NOMO-1 treated with dmso at 0.1 percent for 144 hours (cell line): ENCODE measurements around the gene OR4K17.
"Not testable (repeated sequence)": the region's sequence is repeated elsewhere in the genome, so short reads cannot be mapped to it uniquely, and the experiment has no call there.

Experiments
- DNase-seq: peaks from one replicate; lab custom pipeline; 2025; ENCODE audit not compliant: unreplicated experiment; lab: John Stamatoyannopoulos, UW

Gene OR4K17, protein sequence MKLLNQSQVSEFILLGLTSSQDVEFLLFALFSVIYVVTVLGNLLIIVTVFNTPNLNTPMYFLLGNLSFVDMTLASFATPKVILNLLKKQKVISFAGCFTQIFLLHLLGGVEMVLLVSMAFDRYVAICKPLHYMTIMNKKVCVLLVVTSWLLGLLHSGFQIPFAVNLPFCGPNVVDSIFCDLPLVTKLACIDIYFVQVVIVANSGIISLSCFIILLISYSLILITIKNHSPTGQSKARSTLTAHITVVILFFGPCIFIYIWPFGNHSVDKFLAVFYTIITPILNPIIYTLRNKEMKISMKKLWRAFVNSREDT

DNA sequence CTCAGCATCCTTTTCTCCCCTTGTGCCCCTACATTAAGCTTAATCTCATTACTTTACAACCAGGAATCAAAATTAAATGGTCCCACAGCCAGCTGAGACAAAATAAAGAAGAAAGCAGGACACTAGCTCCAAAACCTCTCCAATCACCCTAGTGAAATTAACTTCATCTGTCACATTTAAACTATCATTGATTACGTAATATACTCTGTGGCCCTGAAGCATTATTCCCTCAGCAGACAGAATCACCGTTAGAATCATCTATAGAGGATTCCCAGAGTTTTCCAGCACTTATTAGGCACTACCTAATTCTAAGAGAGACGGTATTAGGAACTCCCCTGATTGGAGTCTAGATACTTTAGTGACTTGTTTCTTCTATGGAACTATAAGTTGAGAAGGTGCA, at the start of gene OR4K17:
TSS of gene OR4K17 (plus strand) at position 302 of the 400 bp plus-strand sequence. CDS start 6,761 bp downstream, outside the sequence.
- DNase-seq: no peak

DNA sequence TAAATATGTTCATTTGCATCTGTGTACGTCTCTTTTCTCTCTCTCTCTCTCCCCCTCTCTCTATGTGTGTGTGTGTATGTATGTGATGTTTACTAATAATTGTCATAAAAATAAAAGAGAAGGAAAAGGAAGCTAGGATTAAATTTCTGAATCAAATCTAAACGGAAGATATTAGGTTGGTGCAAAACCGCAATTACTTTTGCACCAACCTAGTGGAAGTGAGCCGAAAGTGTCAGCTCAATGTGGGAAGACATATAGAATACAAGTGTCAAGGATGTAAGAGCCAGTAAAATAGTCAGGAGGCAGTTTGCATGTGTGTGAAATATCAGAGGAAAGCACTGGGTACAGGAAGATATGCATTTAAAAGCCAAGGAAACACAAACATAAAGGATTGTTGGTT, 18.5 kb upstream of the OR4K17 start:
- no peak for DNase-seq

DNA sequence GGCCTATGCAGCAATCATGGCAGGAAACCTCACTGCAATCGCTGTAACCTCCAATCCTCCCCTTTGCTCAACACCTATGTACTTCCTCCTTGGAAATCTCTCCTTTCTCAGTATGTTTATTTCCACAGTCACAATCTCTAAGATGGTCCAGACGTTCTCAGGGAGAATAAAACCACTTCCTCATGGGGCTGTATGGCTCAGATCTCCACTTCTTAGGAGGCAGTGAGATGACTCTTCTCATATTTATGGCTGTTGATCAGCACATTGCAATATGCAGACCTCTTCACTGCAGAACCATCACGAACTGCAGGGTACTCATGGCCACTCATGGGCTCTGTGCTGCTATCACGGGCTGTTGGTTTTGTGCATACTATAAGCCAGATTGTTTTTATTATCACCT, 17.1 kb upstream of the OR4K17 start:
- peak; percentile 71 for DNase-seq

DNA sequence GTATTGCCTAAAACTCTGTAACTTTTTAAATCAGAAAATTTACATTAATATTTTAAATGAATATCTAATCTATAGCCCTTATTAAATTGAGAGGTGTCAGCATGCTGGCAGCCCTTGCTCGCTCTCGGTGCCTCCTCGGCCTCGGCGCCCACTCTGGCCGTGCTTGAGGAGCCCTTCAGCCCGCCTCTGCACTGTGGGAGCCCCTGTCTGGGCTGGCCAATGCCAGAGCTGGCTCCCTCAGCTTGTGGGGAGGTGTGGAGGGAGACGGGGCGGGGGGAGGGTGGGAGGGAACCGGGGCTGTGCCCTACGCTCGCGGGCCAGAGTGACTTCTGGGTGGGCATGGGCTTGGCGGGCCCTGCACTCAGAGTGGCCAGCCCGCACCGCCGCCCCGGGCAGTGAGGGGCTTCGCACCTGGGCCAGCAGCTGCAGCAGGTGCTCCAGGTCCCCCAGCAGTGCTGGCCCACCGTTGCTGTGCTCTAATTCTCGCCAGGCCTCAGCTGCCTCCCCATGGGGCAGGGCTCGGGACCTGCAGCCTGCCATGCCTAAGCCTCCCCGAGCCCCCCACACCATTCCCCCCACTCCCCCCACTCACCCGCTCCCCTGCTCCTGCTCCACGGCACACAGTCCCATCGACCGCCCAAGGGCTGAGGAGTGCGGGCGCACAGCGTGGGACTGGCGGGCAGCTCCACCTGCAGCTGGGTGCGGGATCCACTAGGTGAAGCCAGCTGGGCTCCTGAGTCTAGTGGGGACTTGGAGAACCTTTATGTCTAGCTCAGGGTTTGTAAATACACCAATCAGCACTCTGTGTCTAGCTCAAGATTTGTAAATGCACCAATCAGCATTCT, 11.4 kb upstream of the OR4K17 start:
- not testable (repeated sequence) for DNase-seq

DNA sequence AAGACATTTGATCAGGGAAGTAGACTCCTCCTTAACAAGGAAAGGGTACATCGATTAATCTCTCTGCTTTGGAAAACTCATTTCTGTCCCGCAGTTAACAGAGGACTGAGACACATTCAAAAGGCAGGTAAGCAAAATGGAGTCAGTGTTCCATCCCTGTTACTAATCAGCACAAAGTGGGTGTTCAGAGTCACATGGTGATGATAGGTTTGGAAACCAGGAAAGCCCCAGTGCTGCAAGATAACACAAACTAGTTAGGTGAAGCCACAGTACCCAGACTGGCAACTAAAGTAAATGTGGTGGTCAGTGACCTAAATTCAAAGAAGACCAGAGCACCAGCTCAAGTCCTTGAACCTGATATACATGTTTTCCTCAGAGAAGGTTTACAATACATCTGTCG, 1.8 kb downstream of the OR4K17 start:
- DNase-seq: no peak

DNA sequence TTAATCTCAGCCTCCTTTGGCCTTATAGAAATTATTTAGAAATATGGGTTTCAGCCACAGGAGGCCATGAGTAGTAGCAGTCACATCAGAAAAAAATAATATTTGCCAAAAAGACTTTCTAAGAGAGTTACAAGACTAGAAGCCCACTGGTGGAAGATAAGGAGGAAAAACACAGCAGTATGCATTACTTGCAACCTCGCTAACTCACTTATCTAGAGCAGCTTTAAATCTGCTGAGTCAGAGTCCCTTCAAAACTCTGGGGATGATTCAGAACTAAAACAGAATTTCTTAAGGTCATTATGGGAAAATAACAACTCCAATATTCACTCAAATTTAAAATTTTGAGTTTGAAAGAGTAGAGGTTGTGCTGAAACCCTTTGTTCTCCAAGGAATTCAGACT, 6.2 kb downstream of the OR4K17 start:
- DNase-seq: no peak

DNA sequence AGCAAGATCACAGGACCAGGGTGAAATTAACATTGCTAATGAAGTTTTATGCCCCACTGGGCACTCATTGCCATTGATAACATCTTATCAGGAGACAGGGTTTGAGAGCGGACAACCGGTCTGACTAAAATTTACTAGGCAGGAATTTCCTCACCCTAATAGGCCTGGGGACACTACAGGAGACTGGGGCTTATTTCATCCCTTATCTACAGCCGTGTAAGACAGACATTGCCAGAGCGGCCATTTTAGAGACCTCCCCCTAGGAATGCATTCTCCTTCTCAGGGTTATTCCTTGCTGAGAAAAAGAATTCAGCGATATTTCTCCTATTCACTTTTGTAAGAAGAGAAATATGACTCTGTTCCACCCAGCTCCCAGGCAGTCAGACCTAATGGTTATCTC, 8.3 kb downstream of the OR4K17 start:
- no peak for DNase-seq

DNA sequence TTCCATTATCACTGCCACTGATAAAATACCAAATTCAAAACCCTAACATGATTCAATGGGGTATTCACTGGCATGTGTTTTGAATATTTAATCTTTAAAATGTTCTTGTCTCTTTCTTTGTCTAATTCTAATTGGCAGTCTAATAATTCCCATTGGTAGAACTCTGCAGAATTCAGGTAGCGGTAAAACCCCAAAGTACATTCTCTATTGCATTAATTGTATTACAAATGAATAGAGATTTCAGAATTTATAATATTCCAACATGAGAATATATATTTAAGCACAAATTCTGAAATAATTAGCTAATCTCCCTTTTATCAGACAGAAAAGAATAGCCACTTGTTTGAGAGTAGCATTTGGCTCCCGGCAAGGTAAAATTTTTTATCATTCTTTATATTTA, 28.0 kb downstream of the OR4K17 start, which contains the start of gene OR4N5:
TSS of gene OR4N5 (plus strand) at position 301 of the 400 bp plus-strand sequence. CDS start 4,916 bp downstream, outside the sequence.
- DNase-seq: no peak

DNA sequence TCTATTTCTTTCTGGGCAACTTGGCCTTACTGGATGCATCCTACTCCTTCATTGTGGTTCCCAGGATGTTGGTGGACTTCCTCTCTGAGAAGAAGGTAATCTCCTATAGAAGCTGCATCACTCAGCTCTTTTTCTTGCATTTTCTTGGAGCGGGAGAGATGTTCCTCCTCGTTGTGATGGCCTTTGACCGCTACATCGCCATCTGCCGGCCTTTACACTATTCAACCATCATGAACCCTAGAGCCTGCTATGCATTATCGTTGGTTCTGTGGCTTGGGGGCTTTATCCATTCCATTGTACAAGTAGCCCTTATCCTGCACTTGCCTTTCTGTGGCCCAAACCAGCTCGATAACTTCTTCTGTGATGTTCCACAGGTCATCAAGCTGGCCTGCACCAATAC, 33.4 kb downstream of the OR4K17 start:
- no peak for DNase-seq

DNA sequence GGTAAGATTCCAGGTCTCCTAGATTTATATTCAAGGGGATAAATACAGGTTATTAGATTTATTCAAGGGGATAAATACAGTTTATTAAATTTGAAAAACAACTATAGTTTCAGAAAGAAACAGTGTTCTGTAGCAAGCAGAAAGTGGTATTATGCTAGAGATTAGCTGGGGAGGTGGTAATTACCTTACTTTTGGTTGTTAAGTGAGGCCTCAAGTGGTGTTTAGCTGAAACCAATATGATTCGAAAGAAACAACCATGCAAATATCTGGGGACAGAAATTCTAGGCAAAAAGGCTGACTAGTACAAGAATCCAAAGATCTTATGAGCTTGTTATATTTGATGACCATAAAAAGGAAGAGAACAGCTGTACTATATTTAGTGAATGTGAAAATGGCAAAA, 34.3 kb downstream of the OR4K17 start:
- DNase-seq: no peak

DNA sequence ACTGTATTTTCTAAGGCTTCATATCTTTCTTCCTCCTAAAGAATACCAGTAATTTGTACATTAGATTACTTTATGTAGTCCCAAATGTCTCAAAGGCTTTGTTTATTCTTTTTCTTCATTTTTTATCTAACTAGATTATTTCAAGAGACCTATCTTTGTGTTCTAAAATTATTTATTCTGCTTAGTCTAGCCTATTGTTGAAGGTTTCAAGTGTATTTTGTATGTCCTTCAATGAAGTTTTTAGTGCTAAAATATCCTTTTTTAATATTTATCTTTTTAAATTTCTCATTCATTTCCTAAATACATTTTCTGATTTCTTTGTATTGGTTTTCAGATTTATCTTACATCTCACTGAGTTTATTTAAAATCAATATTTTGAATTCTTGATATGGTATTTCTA, 53.9 kb downstream of the OR4K17 start:
- no peak for DNase-seq

DNA sequence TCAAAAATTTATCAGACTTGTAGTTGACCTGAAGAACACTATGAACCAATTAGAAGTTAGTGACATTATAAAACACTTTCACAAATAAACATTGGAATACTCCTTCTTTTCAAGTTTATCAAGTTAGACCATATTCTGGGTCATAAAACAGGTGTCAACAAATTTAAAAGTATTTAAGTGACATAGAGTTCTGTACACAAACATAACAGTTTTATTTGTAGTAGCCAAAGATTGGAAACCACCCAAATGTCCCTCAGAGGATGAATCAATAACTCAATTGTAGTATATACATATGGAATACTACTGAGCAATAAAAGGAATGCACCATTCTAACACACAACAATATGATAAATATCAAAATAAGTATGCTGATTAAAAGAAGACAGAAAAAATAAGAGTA, 56.6 kb downstream of the OR4K17 start:
- no peak for DNase-seq

DNA sequence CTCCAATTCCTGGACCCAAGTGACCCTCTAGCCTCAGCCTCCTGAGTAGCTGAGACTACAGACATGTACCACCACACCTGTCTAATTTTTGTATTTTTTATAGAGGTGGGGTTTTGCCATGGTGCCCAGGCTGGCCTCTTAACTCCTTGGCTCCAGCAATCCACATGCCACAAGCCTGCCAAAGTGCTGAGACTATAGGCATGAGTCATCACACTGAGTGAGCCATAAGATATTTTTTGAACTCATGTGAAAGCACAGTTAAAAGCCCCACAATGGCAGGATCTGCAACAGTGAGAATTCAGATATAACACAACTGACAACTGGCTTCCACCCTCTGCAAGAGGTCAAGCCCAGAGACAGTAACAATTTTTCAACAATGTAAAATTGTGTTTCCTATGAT, 59.3 kb downstream of the OR4K17 start:
- not testable (repeated sequence) for DNase-seq
